Measurements from ENCODE around the gene NRXN2.

- TF ChIP-seq CTCF (IDR thresholded peaks at IDR 0.05) (no peak), EZH2 (IDR thresholded peaks at IDR 0.05) (no peak)
Measured at GRCh38 chr11:64614917-64615316, 108.1 kb downstream of the NRXN2 start.
